Raji (cell line): ENCODE results near the gene ONECUT1.

ENCODE experiments used
- POLR2A ChIP-seq: IDR thresholded peaks from 2 replicates; pipeline ENCODE4 v1.6.1; 2011; ENCODE audit warnings: low read depth, low read length, control low read depth; ENCODE audit not compliant: insufficient read depth

Gene ONECUT1

GRCh38 chr15:52790169-52790708, at the start of gene ONECUT1:
Gene ONECUT1 (minus strand): TSS chr15:52790336. CDS start chr15:52789884, 452 bp downstream.
- peak; percentile 57; the same call in 1 of the 2 replicates for TF ChIP-seq POLR2A

- no peak for TF ChIP-seq POLR2A
Measured at GRCh38 chr15:52834379-52834778, 44.2 kb upstream of the ONECUT1 start.

- no peak for TF ChIP-seq POLR2A
Measured at GRCh38 chr15:52822475-52822874, 32.3 kb upstream of the ONECUT1 start.

GRCh38 chr15:52819253-52819652, 29.1 kb upstream of the ONECUT1 start:
- no peak for TF ChIP-seq POLR2A

GRCh38 chr15:52808996-52809395, 18.9 kb upstream of the ONECUT1 start:
- no peak for TF ChIP-seq POLR2A

GRCh38 chr15:52808441-52808840, 18.3 kb upstream of the ONECUT1 start:
- TF ChIP-seq POLR2A, result no peak

- no peak for TF ChIP-seq POLR2A
Measured at GRCh38 chr15:52806284-52806655, 16.1 kb upstream of the ONECUT1 start.

GRCh38 chr15:52805351-52806283, 15.5 kb upstream of the ONECUT1 start:
- no peak for TF ChIP-seq POLR2A

GRCh38 chr15:52804526-52805081, 14.5 kb upstream of the ONECUT1 start:
- no peak for TF ChIP-seq POLR2A

- no peak for TF ChIP-seq POLR2A
Measured at GRCh38 chr15:52803467-52804306, 13.6 kb upstream of the ONECUT1 start.

GRCh38 chr15:52803108-52803466, 13.0 kb upstream of the ONECUT1 start:
- no peak for TF ChIP-seq POLR2A

GRCh38 chr15:52802110-52802509, 12.0 kb upstream of the ONECUT1 start:
- TF ChIP-seq POLR2A, result no peak

- no peak for TF ChIP-seq POLR2A
Measured at GRCh38 chr15:52801748-52802085, 11.6 kb upstream of the ONECUT1 start.

- no peak for TF ChIP-seq POLR2A
Measured at GRCh38 chr15:52800828-52801747, 11.0 kb upstream of the ONECUT1 start.
